ENCODE results near the gene FCHSD2. TPM values are rescaled to one million over a fixed set of nuclear protein-coding genes. Genes with fewer than 3 reads are reported as not detected.

The FCHSD2 gene
- total and polyA plus RNA-seq, 2 donors (not counting 1 experiment from before 2014, with no cell fraction given), result 113 to 189 TPM

DNA sequence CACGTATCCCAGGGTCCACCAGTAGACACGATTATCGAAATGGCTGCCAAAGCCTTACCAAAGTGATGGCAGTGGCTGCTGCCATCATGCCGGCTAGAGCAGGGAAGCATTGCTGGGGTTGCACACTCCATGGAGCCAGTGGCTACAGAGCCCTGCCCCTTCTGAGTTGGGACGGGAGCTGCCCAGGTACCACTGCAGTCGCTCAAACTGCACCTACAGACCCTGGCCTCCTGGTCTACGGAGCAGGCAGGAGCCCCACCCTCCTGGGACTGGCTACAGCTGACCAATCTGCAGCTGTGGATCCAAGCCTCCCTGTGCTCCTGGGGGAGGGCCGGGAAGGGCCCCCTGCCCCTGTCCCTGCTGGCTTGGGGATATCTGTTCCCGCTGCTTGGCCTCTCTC is 216.5 kb downstream of the FCHSD2 start:
- 96% methylated on average over 9 of the region's 9 CpGs for WGBS (ENCODE audit: insufficient coverage)
- no peaks in the 10 kb centered on the region for H3K9me3 ChIP-seq (ENCODE audit: control extremely low read depth in 1 of 3, control insufficient read depth in 2 of 3, insufficient read depth in 1 of 3, low read length in 2 of 3)
- intact Hi-C loops (cut with micrococcal nuclease), result loop anchor here (2.0 kb wide), 1 partner anchor 215 kb away; no protein-coding TSS in a partner anchor
- POLR2A ChIA-PET, result interaction anchor here (0.6 to 1.3 kb wide), 3 partner anchors 139 to 221 kb away, joined by 3 to 8 read pairs (median 3); partner anchors contain the start of gene FCHSD2
- H3K4me1 ChIP-seq (ENCODE audit: control insufficient read depth in 2 of 2, insufficient read depth in 2 of 2, low read length in 2 of 2), result peaks cover 14 to 18% of the 10 kb centered on the region in 2 donors
- H3K27ac Mint-ChIP-seq, result peak overlapping the region; percentile 73
- no peak overlapping the region for H3K9ac ChIP-seq (ENCODE audit: low read length)
- no peaks in the 10 kb centered on the region for H3K9me3 Mint-ChIP-seq (ENCODE audit: insufficient read depth)
- H3K36me3 ChIP-seq (replicated peaks in 1 of 2; ENCODE audit: control extremely low read depth in 1 of 2, control insufficient read depth in 1 of 2, extremely low read depth in 1 of 2, insufficient read depth in 2 of 2, low read length in 1 of 2), result peaks cover 8 to 55% of the 10 kb centered on the region in 2 experiments
- peaks cover 43% of the 10 kb centered on the region for H3K4me1 Mint-ChIP-seq
- peaks cover 3% of the 10 kb centered on the region for H4K20me1 ChIP-seq (ENCODE audit: control insufficient read depth, insufficient read depth, low read length, poor library complexity, severe bottlenecking)
- no peak overlapping the region for H3K4me2 ChIP-seq (replicated peaks; ENCODE audit: low read depth, low read length, poor library complexity, severe bottlenecking)
- H2AFZ ChIP-seq (ENCODE audit: insufficient read depth, low read depth, low read length, poor library complexity, severe bottlenecking), result no peak overlapping the region
- DNase-seq (no peak), ATAC-seq (ENCODE audit: low read depth) (no peak)
- no peak overlapping the region for H3K4me3 Mint-ChIP-seq
- peaks cover 81% of the 10 kb centered on the region for H3K79me2 ChIP-seq (ENCODE audit: control insufficient read depth, insufficient read depth, low read length)
- H3K27ac ChIP-seq (ENCODE audit: low read length in 2 of 2), result peak overlapping the region in 1 of 2 donors; percentile 72
- H3K27me3 Mint-ChIP-seq, result no peaks in the 10 kb centered on the region
- no peaks in the 10 kb centered on the region for H3K27me3 ChIP-seq (replicated peaks in 1 of 4; ENCODE audit: control extremely low read depth in 1 of 4, control insufficient read depth in 3 of 4, insufficient read depth in 4 of 4, low read length in 3 of 4)
- CTCF ChIA-PET, result interaction anchor here (0.9 to 8.4 kb wide), 14 partner anchors 69 to 365 kb away, joined by 3 to 187 read pairs (median 6); partner anchors contain the start of gene FCHSD2
- TF ChIP-seq, protein P1, sequence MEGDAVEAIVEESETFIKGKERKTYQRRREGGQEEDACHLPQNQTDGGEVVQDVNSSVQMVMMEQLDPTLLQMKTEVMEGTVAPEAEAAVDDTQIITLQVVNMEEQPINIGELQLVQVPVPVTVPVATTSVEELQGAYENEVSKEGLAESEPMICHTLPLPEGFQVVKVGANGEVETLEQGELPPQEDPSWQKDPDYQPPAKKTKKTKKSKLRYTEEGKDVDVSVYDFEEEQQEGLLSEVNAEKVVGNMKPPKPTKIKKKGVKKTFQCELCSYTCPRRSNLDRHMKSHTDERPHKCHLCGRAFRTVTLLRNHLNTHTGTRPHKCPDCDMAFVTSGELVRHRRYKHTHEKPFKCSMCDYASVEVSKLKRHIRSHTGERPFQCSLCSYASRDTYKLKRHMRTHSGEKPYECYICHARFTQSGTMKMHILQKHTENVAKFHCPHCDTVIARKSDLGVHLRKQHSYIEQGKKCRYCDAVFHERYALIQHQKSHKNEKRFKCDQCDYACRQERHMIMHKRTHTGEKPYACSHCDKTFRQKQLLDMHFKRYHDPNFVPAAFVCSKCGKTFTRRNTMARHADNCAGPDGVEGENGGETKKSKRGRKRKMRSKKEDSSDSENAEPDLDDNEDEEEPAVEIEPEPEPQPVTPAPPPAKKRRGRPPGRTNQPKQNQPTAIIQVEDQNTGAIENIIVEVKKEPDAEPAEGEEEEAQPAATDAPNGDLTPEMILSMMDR (IDR thresholded peaks at IDR 0.05), result no peak
- TF ChIP-seq EZH2 (IDR thresholded peaks at IDR 0.05; ENCODE audit: borderline replicate concordance, insufficient read depth, low read depth, low read length, poor library complexity, severe bottlenecking), result no peak
- no peak overlapping the region for H3K4me3 ChIP-seq (ENCODE audit: control extremely low read depth in 1 of 5, extremely low read depth in 1 of 5, insufficient read depth in 1 of 5, low read depth in 2 of 5, low read length in 4 of 5)

DNA sequence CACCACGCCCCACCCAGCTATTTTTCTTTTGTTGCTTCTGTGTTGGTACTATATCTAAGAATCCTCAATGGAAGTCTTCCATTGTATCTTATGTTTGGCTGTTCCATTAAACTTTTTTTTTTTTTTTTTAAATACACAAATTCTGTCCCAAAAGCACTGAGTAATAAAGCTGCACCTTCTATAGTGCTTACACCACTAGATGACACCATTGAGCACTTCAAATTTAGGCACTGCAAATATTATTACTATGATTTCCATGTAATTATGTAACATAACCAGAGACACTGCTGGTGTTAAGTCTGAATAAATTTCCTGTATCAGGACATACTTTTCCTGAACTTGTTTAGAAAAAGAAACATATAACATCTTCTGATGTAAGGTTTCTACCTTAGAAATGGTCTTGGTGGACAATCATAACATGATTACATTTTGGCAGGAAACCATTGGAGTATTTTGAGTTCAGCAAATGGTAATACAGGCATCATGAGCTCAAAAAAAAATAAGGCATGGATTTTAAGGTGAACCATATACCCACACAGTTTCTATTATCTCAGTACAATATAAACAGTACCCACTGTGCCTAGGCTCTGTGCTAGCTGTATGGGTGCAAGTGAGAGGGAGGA is 217.4 kb downstream of the FCHSD2 start:
- no peaks in the 10 kb centered on the region for H3K9me3 ChIP-seq (ENCODE audit: control extremely low read depth in 1 of 3, control insufficient read depth in 2 of 3, insufficient read depth in 1 of 3, low read length in 2 of 3)
- H3K27ac ChIP-seq (ENCODE audit: low read length in 2 of 2), result peak overlapping the region in 1 of 2 donors; percentile 72
- H3K36me3 ChIP-seq (replicated peaks in 1 of 2; ENCODE audit: control extremely low read depth in 1 of 2, control insufficient read depth in 1 of 2, extremely low read depth in 1 of 2, insufficient read depth in 2 of 2, low read length in 1 of 2), result peaks cover 5 to 56% of the 10 kb centered on the region in 2 experiments
- H3K4me3 ChIP-seq (ENCODE audit: control extremely low read depth in 1 of 5, extremely low read depth in 1 of 5, insufficient read depth in 1 of 5, low read depth in 2 of 5, low read length in 4 of 5), result no peak overlapping the region
- ChIA-PET POLR2A (interaction anchor here (0.6 to 1.3 kb wide), 7 partner anchors 9 to 253 kb away, joined by 3 to 8 read pairs (median 4); partner anchors contain the start of gene FCHSD2), CTCF (interaction anchor here (0.7 to 8.4 kb wide), 34 partner anchors 11 to 366 kb away, joined by 3 to 187 read pairs (median 5); partner anchors contain the start of gene FCHSD2)
- peak; percentile 53 for DNase-seq
- TF ChIP-seq, protein P1 (IDR thresholded peaks at IDR 0.05), result peak; percentile 70
- no peak for TF ChIP-seq EZH2 (IDR thresholded peaks at IDR 0.05; ENCODE audit: borderline replicate concordance, insufficient read depth, low read depth, low read length, poor library complexity, severe bottlenecking)
- H3K27ac Mint-ChIP-seq, result peak overlapping the region; percentile 73
- no CpG with 5 or more reads among the region's 1 CpG for WGBS (ENCODE audit: insufficient coverage)
- H3K4me1 Mint-ChIP-seq, result peaks cover 43% of the 10 kb centered on the region
- no peaks in the 10 kb centered on the region for H3K9me3 Mint-ChIP-seq (ENCODE audit: insufficient read depth)
- H2AFZ ChIP-seq (ENCODE audit: insufficient read depth, low read depth, low read length, poor library complexity, severe bottlenecking), result no peak overlapping the region
- intact Hi-C loops (cut with micrococcal nuclease), result loop anchor here (1.0 to 2.0 kb wide), 3 partner anchors 216 to 318 kb away; no protein-coding TSS in a partner anchor
- peaks cover 78% of the 10 kb centered on the region for H3K79me2 ChIP-seq (ENCODE audit: control insufficient read depth, insufficient read depth, low read length)
- H3K9ac ChIP-seq (ENCODE audit: low read length), result no peak overlapping the region
- H3K4me1 ChIP-seq (ENCODE audit: control insufficient read depth in 2 of 2, insufficient read depth in 2 of 2, low read length in 2 of 2), result peaks cover 14 to 18% of the 10 kb centered on the region in 2 donors
- peak; percentile 54 for ATAC-seq (ENCODE audit: low read depth)
- H3K4me3 Mint-ChIP-seq, result no peak overlapping the region
- no peaks in the 10 kb centered on the region for H3K27me3 Mint-ChIP-seq
- H3K4me2 ChIP-seq (replicated peaks; ENCODE audit: low read depth, low read length, poor library complexity, severe bottlenecking), result peak overlapping the region; percentile 4
- peaks cover 3% of the 10 kb centered on the region for H4K20me1 ChIP-seq (ENCODE audit: control insufficient read depth, insufficient read depth, low read length, poor library complexity, severe bottlenecking)
- H3K27me3 ChIP-seq (replicated peaks in 1 of 4; ENCODE audit: control extremely low read depth in 1 of 4, control insufficient read depth in 3 of 4, insufficient read depth in 4 of 4, low read length in 3 of 4), result no peaks in the 10 kb centered on the region

Measured in B cell (primary cell).